OCI-LY7 (cell line): ENCODE results near the gene C22orf31. TPM values are rescaled to one million over a fixed set of nuclear protein-coding genes. Genes with fewer than 3 reads are reported as not detected.

Experiments
- BruUV-seq: library from RNA; stranded (reverse); fragments of 400-500 nt; replicated peaks from 2 replicates; lab custom pipeline; 2021; lab: Mats Ljungman, UMichigan
- CTCF ChIA-PET: fragments of 300-600 bp; sonication (Branson Sonifier 250); formaldehyde crosslinking; loops from one replicate; lab custom pipeline; 2022; ENCODE audit warnings: antibody characterized with exemption; ENCODE audit not compliant: unreplicated experiment; lab: Charles Lee
- POLR2A ChIA-PET: fragments of 300-600 bp; sonication (Branson Sonifier 250); formaldehyde crosslinking; loops from one replicate; lab custom pipeline; 2022; ENCODE audit warnings: antibody characterized with exemption; lab: Charles Lee
- DNase-seq: peaks from one replicate; pipeline ENCODE4 v3.0.0-alpha.2; 2015; ENCODE audit warnings: low spot score
- H2AFZ ChIP-seq: fragments of 200-600 bp; sonication (generic), shearing (Covaris generic); 2 replicates; pipeline ENCODE4 v1.6.1; 2014; ENCODE audit warnings: mild to moderate bottlenecking, antibody characterized with exemption, low read length, moderate library complexity
- H3K27ac ChIP-seq: fragments of 200-600 bp; sonication (generic); 2 replicates; pipeline ENCODE4 v1.5.1; 2014; ENCODE audit warnings: mixed run types, low read depth, mild to moderate bottlenecking, moderate library complexity, low read length, inconsistent platforms; ENCODE audit not compliant: poor library complexity, severe bottlenecking
- H3K36me3 ChIP-seq: fragments of 200-600 bp; sonication (generic); 2 replicates; pipeline ENCODE4 v1.6.1; 2014; ENCODE audit warnings: mild to moderate bottlenecking, antibody characterized with exemption, low read length, moderate library complexity, mixed read lengths; ENCODE audit not compliant: insufficient read depth
- H3K4me1 ChIP-seq: fragments of 200-600 bp; sonication (generic); 2 replicates; pipeline ENCODE4 v1.5.1; 2014; ENCODE audit warnings: mild to moderate bottlenecking, low read length; ENCODE audit not compliant: insufficient read depth, poor library complexity, severe bottlenecking
- H3K4me2 ChIP-seq: fragments of 200-600 bp; sonication (generic); 2 replicates; pipeline ENCODE4 v1.6.1; 2014; ENCODE audit warnings: mild to moderate bottlenecking, low read length
- H3K4me3 ChIP-seq: fragments of 200-600 bp; sonication (generic); 2 replicates; pipeline ENCODE4 v1.5.1; 2014; ENCODE audit warnings: mild to moderate bottlenecking, low read depth, low read length; ENCODE audit not compliant: poor library complexity, severe bottlenecking
- H3K79me2 ChIP-seq: fragments of 200-600 bp; sonication (generic); 2 replicates; pipeline ENCODE4 v1.6.1; 2016; ENCODE audit warnings: low read depth, mild to moderate bottlenecking, low read length, moderate library complexity, mixed read lengths; ENCODE audit not compliant: insufficient read depth
- H3K9me2 ChIP-seq: fragments of 200-600 bp; sonication (generic); 2 replicates; pipeline ENCODE4 v1.6.1; 2016; ENCODE audit warnings: mild to moderate bottlenecking, low read length, mixed read lengths; ENCODE audit not compliant: insufficient read depth
- H3K9me3 ChIP-seq: fragments of 200-600 bp; sonication (generic); 2 replicates; pipeline ENCODE4 v1.6.1; 2014; ENCODE audit warnings: mild to moderate bottlenecking, mixed run types, low read length, mixed read lengths
- H4K20me1 ChIP-seq: fragments of 200-600 bp; sonication (generic); 2 replicates; pipeline ENCODE4 v1.6.1; 2014; ENCODE audit warnings: mild to moderate bottlenecking, antibody characterized with exemption, low read length, moderate library complexity, mixed read lengths; ENCODE audit not compliant: insufficient read depth
- CTCF ChIP-seq: fragments of 200-600 bp; sonication (generic); conservative IDR thresholded peaks from 2 replicates; pipeline ENCODE4 v1.5.1; 2014; ENCODE audit warnings: mild to moderate bottlenecking, antibody characterized with exemption, low read length, moderate library complexity, mixed read lengths
- EZH2phosphoT487 ChIP-seq: fragments of 200-600 bp; sonication (generic); IDR thresholded peaks from 2 replicates; pipeline ENCODE4 v1.6.1; 2018; ENCODE audit warnings: low read depth, borderline replicate concordance, mild to moderate bottlenecking, mixed run types, antibody characterized with exemption, low read length, moderate library complexity, mixed read lengths
- intact Hi-C: fragments of 100-400 bp; cut with micrococcal nuclease; formaldehyde crosslinking; loops from one replicate; pipeline ENCODE4 v1.10.0; 2022; ENCODE audit not compliant: unreplicated experiment
- total RNA-seq, 2 experiments: library from RNA; depleted of rRNA in 1 of 2; stranded (reverse); fragments of >200 nt in 1 of 2; shearing (Covaris generic) in 1 of 2; gene quantifications; 2 replicates each; pipeline ENCODE4 v1.2.3, GENCODE V29; 2014 to 2022

C22orf31 gene
- total RNA-seq, 2 experiments from 2014 or later = not detected

- Histone ChIP-seq H3K4me2 (no peak overlapping the region), H3K4me3 (no peak overlapping the region), H3K79me2 (no peaks in the 10 kb centered on the region), H3K9me3 (no peaks in the 10 kb centered on the region), H3K9me2 (no peaks in the 10 kb centered on the region), H2AFZ (no peak overlapping the region), H4K20me1 (no peaks in the 10 kb centered on the region), H3K27ac (no peak overlapping the region), H3K4me1 (no peaks in the 10 kb centered on the region), H3K36me3 (no peaks in the 10 kb centered on the region)
- ChIA-PET CTCF (no interaction called here), POLR2A (interaction anchor here (0.5 kb wide), 1 partner anchor 100 kb away, joined by 3 read pairs; no protein-coding TSS in a partner anchor)
- DNase-seq = no peak
- TF ChIP-seq CTCF (no peak), EZH2phosphoT487 (no peak)
- intact Hi-C loops = no loop called here
- no TSS peak for BruUV-seq
These were observed 12.6 kb downstream of the C22orf31 start for GRCh38 chr22:29048822-29049654.

GRCh38 chr22:29044657-29045176 lies 16.9 kb downstream of the C22orf31 start:
- Histone ChIP-seq H3K4me2 (no peak overlapping the region), H3K27ac (no peak overlapping the region)
- BruUV-seq = no TSS peak

More at GRCh38 chr22:29044657-29045176, 16.9 kb downstream of the C22orf31 start:
- CTCF ChIA-PET = no interaction called here
- no peak overlapping the region for H2AFZ ChIP-seq
- no peaks in the 10 kb centered on the region for H3K9me3 ChIP-seq
- H3K36me3 ChIP-seq = no peaks in the 10 kb centered on the region
- TF ChIP-seq EZH2phosphoT487 (no peak), CTCF (no peak)
- intact Hi-C loops = loop anchor here (5.0 kb wide), 1 partner anchor 203 kb away; no protein-coding TSS in a partner anchor
- no peaks in the 10 kb centered on the region; the same call in 1 of the 2 replicates for H4K20me1 ChIP-seq
- no peaks in the 10 kb centered on the region for H3K9me2 ChIP-seq
- DNase-seq = no peak
- POLR2A ChIA-PET = no interaction called here
- no peak overlapping the region for H3K4me3 ChIP-seq
- H3K79me2 ChIP-seq = no peaks in the 10 kb centered on the region
- H3K4me1 ChIP-seq = no peaks in the 10 kb centered on the region
